ENCODE results near the gene DLX2. TPM values are rescaled to one million over a fixed set of nuclear protein-coding genes. Genes with fewer than 3 reads are reported as not detected.

Gene DLX2
- total RNA-seq, 1 donor from 2014 or later: 0.96 TPM

DNA sequence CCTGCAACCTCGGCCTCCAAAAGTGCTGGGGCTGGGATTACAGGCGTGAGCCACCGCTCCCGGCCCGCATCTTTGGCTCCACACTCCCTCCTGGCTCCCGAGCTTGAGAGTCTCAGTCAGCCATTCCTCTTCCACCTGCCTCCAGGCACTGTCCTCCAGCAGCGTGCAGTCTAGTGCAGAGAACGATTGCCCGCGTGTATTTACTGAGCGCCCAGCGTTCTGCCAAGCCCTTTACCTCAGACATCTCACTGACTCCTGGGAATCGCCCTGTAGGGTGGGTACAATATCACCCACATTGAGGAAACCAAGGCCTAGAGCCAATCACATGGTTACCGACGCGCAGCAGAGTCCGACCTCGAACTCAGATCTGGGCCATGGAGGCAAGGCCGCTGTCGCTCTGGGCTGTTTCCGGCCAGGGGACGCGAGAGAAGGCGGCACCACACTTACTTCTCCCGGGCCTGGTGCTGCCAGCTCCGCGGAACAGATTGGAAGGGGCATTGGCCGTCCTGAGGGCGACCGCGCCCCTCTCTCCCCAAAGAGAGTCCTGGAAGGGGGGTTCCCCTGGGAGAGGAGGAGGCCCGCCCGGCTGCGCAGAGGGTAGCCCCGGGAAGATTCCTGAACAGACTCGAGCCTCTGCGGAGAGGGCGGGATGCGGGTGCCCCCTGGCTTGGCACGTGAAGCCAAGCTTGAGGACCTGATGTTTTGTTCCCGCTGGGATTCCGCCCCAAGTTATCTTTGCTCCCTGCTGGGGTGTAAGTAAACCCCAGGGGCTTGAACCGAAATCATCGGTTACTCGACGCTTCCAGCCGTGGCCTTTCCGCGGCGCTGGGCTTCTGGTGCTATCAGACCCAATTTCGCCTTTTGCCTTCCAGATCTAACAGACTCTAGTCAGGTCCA, 5.2 kb upstream of the DLX2 start:
- DNase-seq (ENCODE audit: low spot score): no peak

DNA sequence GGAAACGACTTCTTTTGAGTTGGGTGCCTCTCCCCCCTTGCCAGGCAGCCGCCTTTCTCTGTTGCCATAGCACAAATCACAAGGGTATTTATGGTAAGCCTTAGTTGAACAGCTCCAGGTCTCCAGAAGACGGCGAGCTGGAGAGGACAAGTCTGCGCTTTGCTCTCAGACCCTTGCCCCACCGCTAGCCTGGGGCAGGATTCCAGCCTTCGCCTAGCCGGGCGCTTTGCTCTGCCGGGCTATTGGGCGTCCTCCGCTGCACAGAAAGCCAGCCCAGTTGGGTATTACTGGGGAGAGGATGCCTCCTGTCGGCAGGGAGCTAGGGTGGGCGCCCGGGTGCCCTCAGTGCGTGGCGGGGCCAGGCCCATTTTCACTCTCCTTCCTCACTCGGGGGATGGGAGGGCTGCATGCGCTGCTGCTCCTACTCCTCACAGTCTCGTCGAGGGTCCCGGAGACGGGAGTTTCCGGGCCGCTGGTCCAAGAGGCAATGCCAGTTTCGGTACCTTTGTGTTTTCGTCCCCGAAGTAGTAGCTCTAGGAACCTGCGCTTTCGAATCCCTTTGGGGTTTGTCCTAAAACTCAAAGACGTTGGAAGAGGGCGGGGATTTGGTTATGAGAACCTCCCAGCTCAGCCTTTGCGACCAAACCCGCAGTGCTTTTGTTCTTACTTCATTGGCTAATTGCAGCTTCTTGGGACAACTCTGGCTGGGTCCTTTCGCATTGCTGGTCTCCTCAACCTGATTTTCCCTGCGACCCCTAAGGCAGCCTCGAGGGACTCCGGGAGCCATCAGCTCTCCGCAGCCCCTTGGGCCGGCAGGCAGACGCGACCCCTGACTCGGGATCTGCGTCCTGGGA, 3.6 kb upstream of the DLX2 start:
- DNase-seq (ENCODE audit: low spot score): no peak

GRCh38 chr2:172105471-172106107, 2.9 kb upstream of the DLX2 start:
- DNase-seq (ENCODE audit: low spot score): no peak

GRCh38 chr2:172103471-172104272, 972 bp upstream of the DLX2 start:
- peak; percentile 86 for DNase-seq (ENCODE audit: low spot score)

- peak; percentile 18 for DNase-seq (ENCODE audit: low spot score)
These were observed 794 bp downstream of the DLX2 start for GRCh38 chr2:172101821-172102390.

- peak; percentile 20 for DNase-seq (ENCODE audit: low spot score)
These were observed 1.5 kb downstream of the DLX2 start for GRCh38 chr2:172100935-172101820.

- DNase-seq (ENCODE audit: low spot score): no peak
These were observed 2.4 kb downstream of the DLX2 start for GRCh38 chr2:172100080-172100934.

DNA sequence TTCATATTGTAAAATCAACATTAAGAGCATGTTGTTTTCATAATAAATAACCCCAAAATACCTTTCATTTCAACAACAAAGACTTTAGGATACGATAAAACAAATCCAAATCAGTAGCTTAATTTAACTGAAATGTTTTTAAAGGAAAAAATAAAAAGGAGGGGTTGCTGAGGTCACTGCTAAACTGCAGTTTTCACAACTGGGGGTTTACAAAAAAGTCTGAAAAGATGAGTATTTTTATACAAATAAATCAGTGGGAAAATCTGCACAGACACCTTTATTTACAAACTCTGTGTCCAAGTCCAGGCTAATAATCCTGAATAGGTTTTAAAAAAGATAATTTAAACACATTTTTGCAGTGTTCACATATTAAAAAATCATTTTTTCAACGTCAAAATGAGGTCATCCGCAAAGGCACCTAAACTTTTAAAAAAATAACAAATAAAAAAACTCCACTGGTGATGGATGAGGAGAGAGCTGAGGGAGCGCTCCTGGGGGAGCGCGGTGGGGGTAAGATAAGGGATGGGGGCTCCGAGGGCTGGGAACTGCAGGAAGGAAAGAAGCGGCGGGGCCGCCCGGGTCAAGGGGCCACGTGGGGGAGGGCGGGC, 3.1 kb downstream of the DLX2 start:
- DNase-seq (ENCODE audit: low spot score): no peak

DNA sequence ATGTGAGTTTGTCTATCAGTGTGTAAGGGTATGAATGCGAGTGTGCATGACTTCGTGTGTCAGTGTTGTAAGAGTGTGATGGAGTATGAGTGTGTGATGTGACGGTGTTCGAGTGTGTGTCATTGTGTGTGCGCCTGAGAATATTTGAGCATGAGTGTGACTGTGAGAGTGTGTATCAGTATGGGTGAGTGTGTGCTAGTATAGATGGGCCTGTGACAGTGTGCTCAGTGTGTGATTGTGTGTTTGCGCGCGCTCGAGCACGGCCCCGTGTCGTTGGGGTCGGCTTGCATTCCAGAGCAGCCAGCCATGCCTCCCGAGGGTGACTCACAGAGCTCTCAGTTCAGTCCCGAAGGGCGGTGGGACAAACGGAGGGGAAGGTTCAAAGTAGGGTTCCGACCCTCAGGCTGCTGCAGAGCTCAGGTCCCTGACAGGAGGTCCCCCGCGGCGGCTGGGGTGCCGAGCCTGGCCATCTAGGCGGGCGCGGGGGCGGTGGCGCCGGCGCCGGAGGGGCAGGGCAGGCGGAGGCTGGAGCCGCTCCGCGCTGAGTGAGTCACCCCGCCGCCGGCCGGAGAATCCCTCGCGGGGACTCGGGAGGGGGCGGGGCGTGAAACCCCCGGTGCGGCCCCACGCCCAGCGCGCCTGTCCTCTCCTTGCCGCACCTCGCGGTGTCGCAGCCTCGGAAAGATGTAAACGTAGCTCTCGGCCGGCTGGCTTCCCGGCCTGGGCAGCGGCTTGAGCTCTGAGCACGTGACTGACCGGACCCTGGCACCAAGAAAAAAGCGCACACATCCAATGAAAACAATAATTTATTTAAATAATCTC, 3.8 kb downstream of the DLX2 start:
- DNase-seq (ENCODE audit: low spot score): peak; percentile 71

DNA sequence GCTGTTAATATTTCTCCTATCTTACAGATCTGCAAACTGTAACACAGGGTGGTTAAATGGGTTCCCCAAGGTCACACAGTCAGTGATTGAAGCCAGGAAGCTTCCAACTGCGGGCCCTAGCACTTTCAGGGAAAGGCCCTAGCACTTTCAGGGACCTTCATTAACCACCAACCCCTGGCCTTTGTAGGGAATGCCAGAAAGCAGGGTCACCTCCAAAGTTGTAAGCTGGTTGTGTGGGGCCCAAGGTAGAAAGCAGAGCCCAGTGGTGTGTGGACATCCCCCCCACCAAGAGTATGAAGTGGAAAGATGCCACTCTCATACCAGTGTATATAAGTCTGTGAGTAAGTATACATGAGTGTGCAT, 4.4 kb downstream of the DLX2 start:
- no peak for DNase-seq (ENCODE audit: low spot score)

- no peak for DNase-seq (ENCODE audit: low spot score)
These were observed 5.1 kb downstream of the DLX2 start for GRCh38 chr2:172097557-172098131.

GRCh38 chr2:172096626-172097547, 5.8 kb downstream of the DLX2 start:
- DNase-seq (ENCODE audit: low spot score): peak; percentile 61

GRCh38 chr2:172095905-172096625, 6.6 kb downstream of the DLX2 start:
- DNase-seq (ENCODE audit: low spot score): peak; percentile 16

DNA sequence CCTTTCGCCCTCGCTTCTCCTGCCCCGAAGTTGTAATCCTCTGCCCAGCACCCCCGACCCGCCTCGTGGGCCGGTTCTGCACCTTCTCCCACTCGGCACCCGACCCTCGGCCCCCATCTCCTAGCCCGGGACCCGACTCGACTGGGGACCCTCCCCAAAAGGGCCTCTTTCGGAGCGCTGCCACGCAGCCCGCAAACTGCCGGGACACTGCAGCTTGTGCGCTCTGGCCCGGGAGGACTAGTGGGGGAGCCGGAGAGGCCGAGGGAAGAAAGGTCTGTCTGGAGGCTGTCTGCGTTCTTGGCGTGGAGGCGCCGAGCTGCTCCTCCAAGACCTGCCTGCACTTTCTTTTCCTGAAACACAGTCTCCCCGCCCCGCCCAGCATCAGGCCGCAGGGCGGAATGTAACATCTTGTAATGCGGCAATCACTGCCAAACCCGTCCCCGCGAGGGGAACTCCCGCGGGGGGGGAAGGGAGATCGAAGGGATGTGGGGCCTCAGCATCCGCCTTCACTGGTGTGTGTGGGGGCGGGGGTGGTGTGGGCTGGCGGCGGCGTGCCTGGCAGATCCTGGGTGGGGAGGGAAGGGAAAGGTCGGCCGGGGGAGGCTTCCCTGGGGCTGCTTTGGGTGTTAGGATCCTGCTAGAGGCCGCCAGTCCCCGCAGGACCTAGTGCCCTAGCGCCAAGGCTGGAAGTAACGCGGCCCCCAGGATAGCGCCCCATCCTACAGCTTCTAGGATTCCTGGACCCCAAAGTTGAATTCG, 7.4 kb downstream of the DLX2 start:
- DNase-seq (ENCODE audit: low spot score): peak; percentile 81
